Fibroblast of the aortic adventitia (primary cell): Measurements from ENCODE around the gene ALKAL2. TPM values are rescaled to one million over a fixed set of nuclear protein-coding genes. Genes with fewer than 3 reads are reported as not detected.

Experiments used
- DNase-seq: peaks from one replicate; pipeline ENCODE4 v3.0.0-alpha.2; 2010; ENCODE audit warnings: low read depth
- H3K4me3 ChIP-seq: 2 replicates; pipeline ENCODE4 v1.5.1; 2011; ENCODE audit warnings: low read depth, mild to moderate bottlenecking, control low read depth, low read length, moderate library complexity
- total RNA-seq: library from RNA; depleted of rRNA; stranded (reverse); fragments of >200 nt; gene quantifications from 2 replicates; pipeline ENCODE4 v1.2.3, GENCODE V29; 2012; ENCODE audit warnings: low replicate concordance
- TF ChIP-seq, protein P1 (sequence below): IDR thresholded peaks from 2 replicates; pipeline ENCODE4 v1.5.1; 2011; ENCODE audit warnings: mild to moderate bottlenecking, low read length, control low read depth, inconsistent platforms; ENCODE audit not compliant: insufficient read depth

Gene ALKAL2
- total RNA-seq, 1 donor = 1.3 TPM

DNA sequence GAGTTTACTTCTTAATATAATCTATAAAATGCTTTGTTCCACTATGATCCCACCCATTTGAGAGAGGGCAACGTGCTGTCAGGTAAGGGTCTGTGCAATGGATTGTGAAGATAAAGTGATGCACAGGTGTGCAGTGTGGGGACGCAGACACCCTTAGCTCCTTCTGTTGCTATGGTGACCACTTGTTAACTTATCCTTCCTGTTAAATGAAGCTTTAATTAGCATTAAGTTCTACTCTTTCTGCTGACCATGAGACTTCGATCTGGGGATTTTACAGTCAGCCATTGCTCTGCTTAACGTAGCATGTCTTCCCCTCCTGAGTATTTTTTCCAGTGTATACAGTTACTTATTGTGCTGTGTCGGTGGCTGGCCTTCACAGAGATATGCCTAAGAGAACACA, 23.1 kb upstream of the ALKAL2 start:
- TF ChIP-seq, protein P1, sequence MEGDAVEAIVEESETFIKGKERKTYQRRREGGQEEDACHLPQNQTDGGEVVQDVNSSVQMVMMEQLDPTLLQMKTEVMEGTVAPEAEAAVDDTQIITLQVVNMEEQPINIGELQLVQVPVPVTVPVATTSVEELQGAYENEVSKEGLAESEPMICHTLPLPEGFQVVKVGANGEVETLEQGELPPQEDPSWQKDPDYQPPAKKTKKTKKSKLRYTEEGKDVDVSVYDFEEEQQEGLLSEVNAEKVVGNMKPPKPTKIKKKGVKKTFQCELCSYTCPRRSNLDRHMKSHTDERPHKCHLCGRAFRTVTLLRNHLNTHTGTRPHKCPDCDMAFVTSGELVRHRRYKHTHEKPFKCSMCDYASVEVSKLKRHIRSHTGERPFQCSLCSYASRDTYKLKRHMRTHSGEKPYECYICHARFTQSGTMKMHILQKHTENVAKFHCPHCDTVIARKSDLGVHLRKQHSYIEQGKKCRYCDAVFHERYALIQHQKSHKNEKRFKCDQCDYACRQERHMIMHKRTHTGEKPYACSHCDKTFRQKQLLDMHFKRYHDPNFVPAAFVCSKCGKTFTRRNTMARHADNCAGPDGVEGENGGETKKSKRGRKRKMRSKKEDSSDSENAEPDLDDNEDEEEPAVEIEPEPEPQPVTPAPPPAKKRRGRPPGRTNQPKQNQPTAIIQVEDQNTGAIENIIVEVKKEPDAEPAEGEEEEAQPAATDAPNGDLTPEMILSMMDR = no peak
- no peak overlapping the region for H3K4me3 ChIP-seq
- DNase-seq = no peak

DNA sequence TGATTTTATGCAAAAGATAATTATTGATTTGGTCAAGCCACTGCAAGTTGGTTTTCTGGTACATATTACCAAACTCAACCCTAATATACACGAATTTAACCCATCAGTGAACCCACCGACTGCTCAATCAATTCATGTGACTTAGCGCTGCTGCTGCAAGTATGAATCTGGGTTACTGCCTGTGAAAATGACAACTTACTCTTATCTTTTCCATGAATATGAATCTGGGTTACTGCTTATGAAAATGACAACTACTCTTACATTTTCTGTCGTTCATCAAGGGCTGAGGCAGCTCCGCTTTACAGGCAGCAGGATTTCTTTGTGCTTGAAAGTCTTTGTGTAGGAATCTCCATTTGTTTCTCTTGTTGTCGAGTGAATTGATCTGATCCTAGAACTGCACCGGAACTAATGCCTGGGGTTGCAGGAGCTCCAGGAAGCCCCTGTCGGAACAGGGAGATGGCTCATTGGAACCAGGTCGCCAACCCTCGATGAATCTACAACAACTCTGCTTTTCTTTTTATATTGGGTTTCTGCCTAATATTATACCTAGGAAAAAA, 22.1 kb upstream of the ALKAL2 start:
- TF ChIP-seq, protein P1 = no peak
- no peak overlapping the region for H3K4me3 ChIP-seq
- DNase-seq = no peak

DNA sequence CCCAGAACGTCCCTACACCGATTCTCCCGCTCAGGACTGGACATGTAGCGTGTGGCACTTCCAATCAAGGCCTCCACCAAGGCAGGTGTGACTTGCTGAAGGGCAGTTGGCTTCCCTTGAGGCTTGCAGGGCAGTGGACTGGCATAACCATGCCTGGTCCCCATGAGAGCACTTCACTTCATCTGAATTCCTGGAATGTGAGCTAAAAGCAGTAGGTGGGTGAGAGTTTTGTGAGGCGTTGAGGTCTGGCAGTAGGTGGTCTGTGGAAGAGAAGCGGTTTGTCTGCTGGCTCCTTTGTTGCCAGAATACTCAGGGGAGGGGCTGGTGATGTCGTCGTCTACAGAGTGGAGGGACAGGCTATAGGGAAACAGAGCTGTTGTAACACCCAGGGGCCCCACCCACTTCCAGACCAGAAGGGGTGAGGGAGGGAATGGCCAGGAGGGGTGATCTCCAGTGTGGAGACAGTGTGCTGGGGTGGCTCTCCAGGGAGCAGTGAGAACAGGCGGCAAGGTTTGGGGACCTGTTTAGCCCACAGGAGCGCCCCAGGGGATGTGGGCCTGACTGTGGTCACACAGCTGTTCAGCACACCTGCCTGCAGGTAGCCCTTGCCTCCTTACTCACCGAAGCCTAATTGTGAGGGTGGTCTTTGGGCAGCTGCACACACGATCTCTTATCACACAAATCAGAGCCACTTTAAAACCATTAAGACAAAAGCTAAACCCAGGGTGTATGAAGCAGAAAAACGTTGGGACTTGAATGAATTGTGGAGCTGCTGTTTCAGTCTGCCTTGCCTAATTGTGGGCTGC, 21.5 kb upstream of the ALKAL2 start:
- DNase-seq = no peak
- TF ChIP-seq, protein P1 = no peak
- H3K4me3 ChIP-seq = no peak overlapping the region

DNA sequence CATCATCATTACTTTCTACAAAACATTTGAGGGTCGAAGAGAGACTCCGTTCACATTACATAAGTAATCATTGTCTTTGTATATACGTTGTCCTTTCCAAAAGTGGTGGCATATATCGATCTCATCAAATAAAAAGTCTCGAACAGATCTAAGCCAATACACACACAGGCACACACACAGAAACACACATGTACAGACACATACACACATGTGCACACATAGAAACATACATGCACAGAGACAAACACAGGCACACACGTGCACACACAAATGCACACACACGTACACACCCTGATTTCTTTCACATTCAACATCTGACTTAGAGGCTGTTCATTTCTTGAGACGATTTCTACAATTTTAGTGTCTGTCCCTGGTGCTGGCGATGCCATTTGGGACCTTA, 17.5 kb upstream of the ALKAL2 start:
- no peak overlapping the region for H3K4me3 ChIP-seq
- DNase-seq = no peak
- TF ChIP-seq, protein P1 = no peak

DNA sequence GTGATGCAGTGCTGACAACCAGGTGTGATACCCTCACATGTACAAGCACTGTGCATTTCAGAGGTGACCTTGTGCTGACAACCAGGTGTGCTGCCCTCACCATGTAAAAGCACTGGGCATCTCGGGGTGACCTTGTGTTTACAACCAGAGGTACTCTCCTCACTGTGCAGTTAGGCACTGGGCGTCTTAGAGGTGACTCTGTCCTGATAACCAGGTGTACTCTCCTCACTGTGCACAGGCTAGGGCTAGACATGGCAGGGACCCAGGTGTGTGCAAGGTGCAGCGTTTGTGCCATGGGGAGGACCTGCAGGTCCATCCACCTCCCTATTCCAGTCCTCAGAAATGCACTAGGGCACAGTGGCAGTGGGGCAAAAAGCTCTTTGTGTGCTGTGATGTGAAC, 8.5 kb upstream of the ALKAL2 start:
- no peak for DNase-seq
- TF ChIP-seq, protein P1 = no peak
- H3K4me3 ChIP-seq = no peak overlapping the region

DNA sequence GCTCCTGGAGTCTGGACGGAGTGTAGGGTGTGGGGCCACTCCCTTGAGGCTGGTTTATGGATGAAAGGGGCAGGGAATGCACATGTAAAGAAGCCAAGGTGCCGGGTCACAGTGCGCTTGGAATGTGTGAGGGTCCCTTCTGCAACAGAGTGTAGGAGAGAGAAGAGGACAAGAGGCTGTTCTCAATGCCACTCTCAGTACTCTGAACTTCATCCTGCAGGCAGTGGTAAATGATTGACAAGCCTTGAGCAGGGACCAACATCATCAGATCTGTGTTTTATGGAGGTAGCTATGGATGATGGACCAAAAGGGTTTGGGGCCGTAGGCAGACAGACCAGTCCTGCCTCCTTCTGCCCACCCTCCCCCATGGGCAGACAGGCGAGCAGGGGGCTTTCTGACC, 7.2 kb upstream of the ALKAL2 start:
- TF ChIP-seq, protein P1 = no peak
- no peak overlapping the region for H3K4me3 ChIP-seq
- DNase-seq = no peak
